ENCODE results near the gene ZSCAN1.

Gene ZSCAN1

DNA sequence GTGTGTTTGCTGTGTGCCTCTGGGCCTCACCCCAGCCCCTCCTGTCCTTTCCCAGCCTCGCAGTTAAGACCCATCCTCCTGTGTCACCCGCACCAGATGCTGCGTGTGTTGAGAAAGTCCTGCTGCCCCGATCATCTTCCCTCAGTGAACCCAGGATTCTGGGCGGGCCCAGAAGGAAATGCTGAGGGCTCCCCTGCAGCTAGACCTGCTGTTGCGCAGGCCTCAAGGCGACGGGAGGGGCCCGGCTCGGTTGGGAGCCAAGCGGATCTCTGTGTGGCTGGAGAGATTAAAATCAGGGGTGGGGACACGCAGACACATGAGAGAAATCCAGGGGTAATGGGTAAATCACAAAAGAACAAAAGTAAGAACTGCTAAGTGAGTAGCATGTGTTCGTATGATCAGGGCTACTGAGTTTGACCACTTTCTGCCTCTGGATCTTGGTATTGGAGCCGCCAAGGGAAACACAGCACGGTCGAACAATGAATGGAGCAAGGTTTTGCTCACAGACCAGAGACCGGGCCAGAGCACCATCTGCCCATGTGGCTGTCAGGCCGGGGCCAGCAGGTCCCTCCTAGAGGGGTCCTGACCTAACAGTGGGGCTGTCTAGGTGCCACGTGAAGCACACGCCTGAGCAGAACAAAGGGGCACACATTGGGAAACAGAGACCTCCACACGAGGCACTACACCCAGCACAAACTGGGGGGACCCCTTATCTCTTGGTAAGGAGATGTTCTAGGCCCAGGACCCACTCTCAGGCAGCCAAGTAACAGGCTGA lies 7.1 kb downstream of the ZSCAN1 start:
- no peak for DNase-seq (ENCODE audit: low spot score)

DNA sequence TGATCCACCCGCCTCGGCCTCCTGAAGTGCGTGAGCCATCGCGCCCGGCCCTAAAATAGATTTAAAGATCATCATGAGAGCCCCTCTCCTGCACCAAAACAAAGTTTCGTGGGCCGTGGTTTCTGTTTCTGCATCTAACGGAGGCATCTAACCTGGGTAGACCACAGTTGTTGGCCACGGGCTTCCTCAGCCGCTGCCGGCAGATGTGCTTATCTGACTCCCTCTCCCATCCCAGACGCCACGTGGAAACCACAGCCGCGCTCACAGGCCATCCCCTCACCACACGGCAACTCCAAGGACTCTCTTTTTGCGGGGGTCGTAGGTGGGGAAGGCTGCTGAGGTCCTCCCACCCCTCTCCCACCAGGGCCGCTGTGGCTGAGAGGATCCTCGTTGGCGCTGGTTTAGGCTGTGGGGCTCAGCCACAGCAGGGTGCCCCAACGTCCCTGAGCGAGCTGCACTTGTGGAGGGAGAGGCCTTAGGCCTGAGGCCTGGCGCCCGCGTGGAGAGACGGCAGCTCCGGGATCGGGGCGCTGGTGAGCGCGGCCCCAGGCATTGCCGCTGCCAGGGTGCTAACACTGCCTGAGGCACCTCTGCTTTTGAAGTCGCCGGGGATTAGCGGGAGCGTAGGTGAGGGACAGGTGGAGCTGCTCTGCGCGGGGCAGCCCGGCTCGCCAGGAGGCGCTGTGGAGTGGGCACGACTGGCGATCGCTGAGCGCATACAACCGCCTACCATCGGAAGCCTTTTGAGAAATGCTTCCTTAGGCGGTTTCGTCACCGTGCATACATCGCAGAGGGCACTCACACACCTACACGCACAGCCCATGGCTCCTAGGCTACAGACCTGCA lies 8.9 kb downstream of the ZSCAN1 start:
- DNase-seq (ENCODE audit: low spot score), result no peak

DNA sequence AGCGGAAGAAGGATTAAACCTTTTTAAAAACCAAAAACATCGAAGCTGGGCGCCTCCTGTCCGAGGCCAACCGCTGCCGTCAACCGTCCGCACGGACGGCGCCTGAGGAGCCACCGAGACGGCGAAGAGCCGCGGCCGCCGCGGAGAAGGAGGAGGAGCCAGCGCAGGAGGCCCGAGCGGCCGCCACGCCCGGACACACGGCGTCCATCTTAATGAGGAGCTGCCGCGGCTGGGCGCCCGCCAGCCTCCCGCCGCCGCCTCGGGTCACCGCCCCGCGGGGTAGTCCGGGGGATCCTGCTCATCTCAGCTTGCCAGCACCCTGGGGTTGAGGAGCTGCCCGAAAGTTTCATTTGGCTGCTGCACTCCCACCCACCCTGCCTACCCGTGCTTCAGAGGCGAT lies 10.6 kb downstream of the ZSCAN1 start:
- no peak for DNase-seq (ENCODE audit: low spot score)

DNA sequence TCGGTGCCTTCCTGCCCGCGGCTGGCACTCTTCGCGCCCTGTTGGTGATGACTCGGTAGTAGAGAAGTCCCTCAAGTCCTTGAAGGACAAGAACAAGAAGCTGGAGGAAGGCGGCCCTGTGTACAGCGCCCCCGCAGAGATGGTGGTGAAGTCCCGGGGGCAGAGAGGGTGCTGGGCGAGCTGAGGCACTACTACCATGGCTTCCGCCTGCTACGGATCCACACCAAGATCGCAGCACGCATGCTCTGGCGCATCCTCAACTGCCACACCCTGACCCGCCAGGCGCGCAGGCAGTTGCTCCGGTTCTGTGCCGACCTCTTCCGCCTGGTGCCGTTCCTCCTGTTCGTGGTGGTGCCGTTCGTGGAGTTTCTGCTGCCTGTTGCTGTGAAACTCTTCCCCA lies 11.1 kb downstream of the ZSCAN1 start:
- no peak for DNase-seq (ENCODE audit: low spot score)

DNA sequence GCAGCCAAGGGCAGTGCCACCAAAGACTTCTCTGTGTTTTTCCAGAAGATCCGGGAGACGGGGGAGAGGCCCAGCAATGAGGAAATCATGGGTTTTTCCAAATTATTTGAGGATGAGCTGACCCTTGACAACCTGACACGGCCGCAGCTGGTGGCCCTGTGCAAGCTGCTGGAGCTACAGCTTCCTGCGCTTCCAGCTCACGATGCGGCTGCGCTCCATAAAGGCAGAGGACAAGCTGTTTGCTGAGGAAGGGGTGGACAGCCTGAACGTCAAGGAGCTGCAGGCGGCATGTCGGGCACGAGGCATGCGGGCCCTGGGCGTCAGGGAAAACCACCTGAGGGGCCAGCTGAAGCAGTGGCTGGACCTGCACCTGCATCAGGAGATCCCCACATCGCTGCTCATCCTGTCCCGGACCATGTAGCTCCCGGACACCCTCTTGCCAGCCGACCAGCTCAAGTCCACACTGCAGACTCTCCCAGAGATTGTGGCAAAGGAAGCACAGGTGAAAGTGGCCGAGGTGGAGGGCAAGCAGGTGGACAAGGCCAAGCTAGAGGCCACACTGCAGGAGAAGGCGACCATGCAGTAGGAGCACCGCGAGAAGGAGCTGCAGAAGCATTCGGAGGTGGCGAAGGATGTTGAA lies 11.7 kb downstream of the ZSCAN1 start:
- DNase-seq (ENCODE audit: low spot score), result no peak

DNA sequence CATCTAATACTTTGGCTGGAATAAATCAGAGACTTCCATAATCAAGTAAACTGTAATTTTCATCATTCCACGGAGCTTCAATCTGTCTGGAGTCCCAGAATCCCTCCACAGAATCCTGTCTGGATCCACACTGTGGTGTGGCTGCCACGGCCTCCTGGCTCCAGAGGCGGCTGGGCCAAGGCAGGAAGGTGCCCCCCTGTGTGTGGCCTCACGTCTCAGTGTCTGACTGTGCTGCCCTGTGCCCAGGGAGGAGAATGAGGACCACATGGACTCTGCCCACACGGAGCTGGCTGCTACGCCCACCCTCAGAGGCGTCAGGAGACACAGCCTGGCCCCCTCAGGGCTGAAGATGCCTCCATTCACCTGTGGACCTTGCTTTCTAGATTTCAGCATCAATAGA lies 13.0 kb downstream of the ZSCAN1 start:
- DNase-seq (ENCODE audit: low spot score), result no peak

DNA sequence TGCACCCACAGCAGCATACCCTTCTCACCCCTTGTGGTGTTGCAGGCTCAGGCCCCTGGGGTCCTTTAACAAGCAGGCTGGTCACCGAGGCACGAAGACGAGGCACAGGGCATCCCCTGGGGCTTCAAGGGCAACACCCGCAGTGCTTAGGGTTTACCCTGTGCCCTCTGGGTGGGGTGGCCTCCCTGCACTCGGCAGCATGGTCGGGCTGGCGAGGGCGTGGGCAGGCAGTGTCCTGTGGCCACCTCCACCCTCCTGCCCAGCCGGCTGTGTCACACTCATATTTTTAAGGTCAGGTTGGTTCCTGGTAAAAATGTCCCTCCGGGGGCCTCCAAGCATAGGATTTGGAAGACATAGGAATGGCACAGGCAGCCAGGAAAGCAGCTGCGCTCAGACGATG lies 13.8 kb downstream of the ZSCAN1 start:
- no peak for DNase-seq (ENCODE audit: low spot score)

DNA sequence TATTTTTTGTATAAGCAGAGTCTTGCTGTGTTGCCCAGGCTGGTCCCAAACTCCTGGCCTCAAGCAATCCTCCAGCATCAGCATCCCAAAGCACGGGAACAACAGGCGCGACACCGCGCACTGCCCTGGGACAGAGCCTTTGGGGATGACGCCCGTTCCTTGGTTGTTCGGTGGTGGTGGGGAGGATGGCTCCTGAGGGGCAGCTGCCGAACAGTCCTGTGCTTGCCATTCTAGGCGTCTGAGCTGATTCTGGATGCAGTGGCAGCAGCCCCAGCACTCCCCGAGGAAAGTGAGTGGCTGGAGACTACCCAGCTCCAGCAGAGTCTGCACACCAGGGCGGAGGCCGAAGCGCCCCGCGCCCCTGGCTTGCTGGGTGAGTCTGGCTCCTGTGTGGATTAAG lies 18.4 kb downstream of the ZSCAN1 start:
- DNase-seq (ENCODE audit: low spot score), result no peak

DNA sequence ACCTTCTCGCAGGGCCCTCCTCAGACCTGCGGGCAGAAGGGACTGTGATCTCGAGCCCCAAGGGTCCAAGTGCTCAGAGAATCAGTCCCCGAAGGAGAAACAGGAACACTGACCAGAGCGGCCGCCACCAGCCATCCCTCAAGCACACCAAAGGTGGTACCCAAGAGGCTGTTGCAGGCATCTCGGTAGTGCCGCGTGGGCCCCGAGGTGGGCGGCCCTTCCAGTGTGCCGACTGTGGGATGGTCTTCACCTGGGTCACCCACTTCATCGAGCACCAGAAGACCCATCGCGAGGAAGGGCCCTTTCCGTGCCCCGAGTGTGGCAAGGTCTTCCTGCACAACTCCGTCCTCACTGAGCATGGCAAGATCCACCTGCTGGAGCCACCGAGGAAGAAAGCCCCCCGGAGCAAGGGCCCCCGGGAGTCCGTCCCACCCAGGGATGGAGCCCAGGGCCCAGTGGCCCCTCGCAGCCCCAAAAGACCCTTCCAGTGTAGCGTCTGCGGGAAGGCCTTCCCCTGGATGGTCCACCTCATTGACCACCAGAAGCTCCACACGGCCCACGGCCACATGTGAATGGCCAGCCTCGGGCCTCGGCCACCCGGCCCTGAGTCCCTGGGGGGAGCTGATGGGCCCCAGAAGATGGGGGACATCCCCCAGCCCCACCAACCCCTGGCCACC lies 19.8 kb downstream of the ZSCAN1 start:
- no peak for DNase-seq (ENCODE audit: low spot score)

DNA sequence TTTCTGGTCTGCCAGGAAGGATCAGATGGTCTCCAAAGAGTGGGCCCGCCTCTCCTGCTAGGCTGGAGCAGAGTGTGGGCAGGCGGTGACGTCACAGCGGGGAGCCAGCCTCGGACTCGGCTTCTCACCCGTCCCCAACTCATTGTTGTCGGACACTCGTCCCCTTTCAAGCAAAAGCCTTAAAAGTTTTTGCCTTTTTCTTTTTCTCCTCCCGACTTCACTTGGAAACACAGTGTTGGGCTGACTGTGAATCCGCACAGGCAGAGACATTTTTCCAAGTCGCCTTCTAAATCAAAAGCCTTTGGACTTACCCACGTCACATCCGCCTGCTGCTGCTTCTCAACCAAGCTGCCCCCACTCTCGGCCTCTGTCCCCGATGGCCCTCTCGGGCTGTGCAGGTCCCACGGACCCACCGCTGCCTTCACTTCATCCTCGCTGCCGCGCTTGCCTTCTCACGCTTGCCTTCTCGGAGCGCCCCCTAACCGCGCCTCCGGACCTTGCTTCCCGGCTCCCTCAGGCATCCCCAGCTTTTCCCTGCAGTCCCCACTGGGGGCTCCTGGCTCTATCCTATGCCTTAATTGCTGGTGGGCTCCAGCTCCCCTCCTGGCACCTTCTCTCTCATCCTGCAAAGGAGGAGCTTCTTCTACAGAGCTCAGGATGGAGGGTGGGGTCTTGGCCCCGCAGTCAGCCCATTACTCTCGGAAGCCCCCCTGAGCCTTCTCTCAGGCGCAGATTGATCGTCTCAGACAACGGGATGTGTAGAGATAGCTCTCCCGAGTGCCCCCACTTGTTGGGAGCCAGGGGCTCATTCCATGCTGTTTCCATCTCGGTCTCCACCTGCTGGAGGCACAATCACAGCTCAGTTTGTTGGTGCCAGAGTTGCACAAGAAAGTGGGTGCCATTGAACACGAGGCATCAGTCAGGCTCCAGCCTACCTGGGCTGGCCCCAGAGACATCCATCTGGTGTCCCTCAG lies 21.4 kb downstream of the ZSCAN1 start:
- no peak for DNase-seq (ENCODE audit: low spot score)

DNA sequence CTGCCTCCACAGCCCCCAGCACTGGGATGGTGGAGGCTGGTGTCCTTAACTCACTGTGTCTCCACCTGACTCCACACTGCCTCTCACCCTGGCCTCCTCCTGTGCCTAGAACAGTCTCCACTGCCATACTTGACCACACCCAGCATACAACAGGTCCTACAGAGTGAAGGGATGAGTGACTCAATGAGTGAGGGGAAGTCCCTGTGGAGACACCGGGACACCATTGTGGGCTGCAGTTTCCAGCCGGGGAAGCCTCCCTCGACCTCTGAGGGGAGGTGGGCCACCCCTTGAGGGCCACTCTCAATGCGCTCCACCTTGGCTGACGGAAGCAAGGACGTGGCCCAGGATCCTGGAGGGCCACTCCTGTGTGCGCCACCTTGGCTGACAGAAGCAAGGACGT lies 22.4 kb downstream of the ZSCAN1 start:
- no peak for DNase-seq (ENCODE audit: low spot score)

DNA sequence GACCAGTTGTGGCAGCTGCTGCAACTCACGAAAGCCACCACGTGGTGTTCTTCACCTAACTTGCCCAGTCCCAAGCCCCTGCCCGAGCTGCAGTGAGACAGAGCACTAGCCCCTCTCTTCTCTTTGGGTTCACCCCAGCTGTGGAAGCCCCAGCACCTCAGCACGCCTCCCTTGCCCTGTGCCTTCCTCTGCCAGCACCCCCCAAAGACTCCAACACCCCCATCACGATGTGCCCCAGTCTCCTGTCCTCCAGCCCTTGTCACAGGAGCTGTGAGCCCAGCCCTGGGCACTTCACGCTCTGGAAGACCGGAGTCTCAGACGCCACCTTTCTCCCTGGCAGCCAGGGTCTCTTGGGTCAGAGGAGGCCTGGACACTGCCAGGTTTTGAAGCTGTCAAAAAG lies 23.0 kb downstream of the ZSCAN1 start:
- DNase-seq (ENCODE audit: low spot score), result no peak

DNA sequence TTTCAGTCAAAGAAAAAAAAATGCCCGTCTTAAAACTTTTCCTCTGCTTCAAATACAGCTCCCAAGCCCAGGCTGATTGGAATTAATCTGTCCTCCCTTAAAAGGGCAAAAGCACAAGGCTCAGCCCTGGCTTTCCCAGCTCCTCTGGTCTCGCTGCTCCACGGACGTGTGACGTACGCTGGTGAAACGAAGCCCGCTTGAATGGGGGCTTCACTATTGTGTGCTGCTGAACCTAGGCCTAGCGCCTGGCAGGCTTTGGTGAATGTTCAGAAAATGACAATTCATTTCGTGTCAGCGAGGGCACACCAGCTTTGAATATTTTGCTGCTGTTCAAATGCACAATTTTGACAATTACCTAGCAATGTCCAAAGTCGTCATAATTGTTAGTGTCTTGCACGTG lies 24.6 kb downstream of the ZSCAN1 start:
- DNase-seq (ENCODE audit: low spot score), result no peak

DNA sequence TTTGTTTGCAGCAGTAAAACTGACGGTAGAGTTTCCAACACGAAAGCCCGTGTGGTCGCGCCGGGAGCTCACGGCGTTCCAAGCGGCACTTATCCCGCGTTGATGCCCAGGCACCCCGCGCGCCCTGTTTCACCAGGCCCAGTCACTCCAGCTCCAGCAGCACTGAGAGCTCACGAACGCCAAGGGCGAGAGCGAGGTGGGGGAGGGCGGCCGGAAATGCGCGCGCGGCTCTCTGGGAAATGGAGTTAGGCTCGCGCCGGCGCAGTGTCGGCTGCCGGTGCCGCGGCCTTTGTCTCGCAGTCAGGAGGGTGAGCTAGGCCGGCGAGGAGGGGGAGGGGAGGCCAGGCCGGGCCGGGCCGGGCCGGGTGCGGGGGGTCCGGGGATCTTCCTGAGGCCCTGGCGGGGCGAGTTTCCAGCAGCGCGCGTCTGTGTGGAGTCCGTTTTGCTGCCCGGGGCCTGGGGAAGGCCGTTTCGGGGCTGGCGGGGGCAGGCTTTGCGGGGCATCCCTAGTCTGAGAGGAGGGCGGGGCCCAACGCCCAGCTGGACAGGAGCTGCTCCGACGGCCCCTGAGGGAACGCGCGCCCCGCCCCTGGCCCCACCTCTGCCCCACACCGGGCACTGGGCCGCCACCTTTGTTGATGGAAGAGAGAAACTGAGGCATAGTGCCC lies 25.3 kb downstream of the ZSCAN1 start, which contains the start of gene ZNF135:
ZNF135 (plus strand) TSS at position 280 of the 668 bp plus-strand sequence. CDS start 721 bp downstream, outside the sequence.
- DNase-seq (ENCODE audit: low spot score), result no peak

DNA sequence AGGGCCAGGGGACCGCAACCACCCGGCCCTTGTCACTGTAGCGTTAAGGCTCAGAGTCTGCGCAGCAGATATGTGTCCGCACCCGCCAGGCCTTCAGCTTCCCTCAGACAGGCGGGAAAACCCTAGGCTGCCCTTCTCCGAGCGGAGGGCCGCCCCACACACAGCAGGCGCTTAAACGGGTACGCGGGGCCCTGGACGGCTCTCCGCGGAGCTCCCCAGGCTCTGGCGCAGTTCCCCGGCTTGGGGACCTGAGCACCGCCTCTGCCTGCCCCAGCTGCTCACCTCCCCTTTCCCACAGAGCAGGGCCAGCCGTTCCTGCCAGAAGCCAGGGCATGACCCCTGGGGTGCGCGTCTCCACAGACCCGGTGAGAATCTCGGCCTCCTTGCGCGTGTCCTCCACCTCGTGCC lies 25.9 kb downstream of the ZSCAN1 start:
- no peak for DNase-seq (ENCODE audit: low spot score)

DNA sequence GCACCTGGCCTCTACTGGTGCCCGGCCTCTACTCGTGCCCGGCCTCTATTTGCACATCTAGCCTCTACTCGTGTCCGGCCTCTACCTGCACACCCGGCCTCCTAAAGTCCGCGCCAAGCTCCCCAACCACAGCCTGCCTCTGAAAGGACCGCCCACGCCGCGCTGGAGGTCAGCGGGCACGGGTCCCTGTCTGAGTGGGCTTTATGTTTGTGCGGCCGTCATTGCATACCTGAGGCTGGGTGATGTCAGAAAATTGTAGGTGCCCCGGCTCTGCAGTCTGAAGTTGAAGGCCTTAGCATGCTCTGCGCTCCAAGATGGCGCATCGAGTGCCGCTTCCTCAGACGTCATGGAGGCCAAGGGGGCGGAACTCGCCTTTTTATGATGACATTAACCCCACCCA lies 26.4 kb downstream of the ZSCAN1 start:
- DNase-seq (ENCODE audit: low spot score), result no peak

DNA sequence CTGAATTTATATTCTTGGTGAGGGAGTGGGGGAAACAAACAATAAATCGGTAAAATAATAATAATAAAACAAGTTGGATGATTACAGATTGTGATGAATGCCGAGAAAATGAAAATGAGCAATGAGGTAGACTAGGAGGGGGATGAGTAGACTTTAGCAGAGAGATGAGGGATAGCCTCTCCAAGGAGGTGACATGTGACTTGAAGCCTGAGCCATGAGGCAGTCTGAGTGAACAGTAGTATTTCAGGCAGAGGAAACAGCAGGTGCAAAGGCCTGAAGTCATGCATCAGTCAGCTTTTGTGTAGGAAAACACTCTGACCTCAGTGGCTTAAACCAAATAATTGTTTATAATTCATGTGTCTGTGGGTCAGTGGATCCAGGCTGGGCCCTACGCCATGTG lies 29.9 kb downstream of the ZSCAN1 start:
- no peak for DNase-seq (ENCODE audit: low spot score)

DNA sequence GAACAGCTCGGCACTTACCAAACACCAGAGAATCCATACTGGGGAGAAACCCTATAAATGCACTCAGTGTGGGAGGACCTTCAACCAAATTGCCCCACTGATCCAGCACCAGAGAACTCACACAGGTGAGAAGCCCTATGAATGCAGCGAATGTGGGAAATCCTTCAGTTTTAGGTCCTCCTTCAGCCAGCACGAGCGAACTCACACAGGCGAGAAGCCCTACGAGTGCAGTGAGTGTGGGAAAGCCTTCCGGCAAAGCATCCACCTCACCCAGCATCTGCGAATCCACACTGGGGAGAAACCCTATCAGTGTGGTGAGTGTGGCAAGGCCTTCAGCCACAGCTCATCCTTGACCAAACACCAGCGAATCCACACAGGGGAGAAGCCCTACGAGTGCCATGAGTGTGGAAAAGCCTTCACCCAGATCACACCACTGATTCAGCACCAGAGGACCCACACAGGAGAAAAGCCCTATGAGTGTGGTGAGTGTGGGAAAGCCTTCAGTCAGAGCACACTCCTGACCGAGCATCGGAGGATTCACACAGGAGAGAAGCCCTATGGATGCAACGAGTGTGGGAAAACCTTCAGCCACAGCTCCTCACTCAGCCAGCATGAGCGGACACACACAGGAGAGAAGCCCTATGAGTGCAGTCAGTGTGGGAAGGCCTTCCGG lies 33.6 kb downstream of the ZSCAN1 start:
- DNase-seq (ENCODE audit: low spot score), result no peak

DNA sequence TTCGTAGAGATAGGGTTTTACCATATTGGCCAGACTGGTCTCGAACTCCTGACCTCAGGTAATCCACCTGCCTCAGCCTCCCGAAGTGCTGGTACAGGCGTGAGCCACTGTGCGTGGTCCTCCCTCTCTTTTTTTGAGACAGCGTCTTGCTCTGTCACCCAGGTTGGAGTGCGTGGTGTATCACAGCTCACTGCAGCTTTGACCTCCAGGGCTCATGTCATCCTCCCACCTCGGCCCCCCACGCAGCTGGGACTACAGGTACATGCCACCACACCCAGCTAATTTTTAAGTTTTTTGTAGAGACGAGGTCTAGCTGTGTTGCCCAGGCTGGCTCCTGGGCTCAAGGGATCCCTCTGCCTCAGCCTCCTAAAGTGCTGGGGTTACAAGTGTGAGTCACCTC lies 46.0 kb downstream of the ZSCAN1 start:
- no peak for DNase-seq (ENCODE audit: low spot score)

DNA sequence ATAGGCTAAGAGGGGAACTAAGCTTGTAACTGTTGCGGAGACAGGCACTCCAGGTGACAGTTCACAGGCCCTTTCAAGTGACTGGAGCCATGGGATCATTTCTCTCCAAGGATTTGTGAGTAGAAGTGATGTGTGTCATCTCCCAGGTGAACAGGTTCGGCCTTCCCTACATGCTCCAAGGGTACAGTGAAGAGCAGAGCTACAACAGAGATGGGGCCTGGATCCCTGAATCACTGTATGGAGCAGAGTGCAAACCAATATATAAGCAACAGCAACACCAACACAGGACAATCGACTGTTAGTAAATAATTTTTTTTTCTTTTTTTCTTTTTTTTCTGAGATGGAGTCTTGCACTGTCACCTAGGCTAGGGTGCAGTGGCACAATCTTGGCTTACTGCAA lies 49.2 kb downstream of the ZSCAN1 start:
- no peak for DNase-seq (ENCODE audit: low spot score)

Data from SK-N-DZ (cell line).